Cardiac muscle cell (in vitro differentiated cells and primary cell): ENCODE measurements around the gene TMEM39A. TPM values are rescaled to one million over a fixed set of nuclear protein-coding genes. Genes with fewer than 3 reads are reported as not detected.
A peak's percentile ranks its signal among the peaks of the same experiment; 100 is the strongest.

Source experiments
- DNase-seq, 2 donors: peaks; one replicate each; pipeline versions ENCODE4 v3.0.0 to v3.0.0-alpha.2; 2010 to 2017; ENCODE audit warnings: low read depth in 1 of 2, low spot score in 1 of 2
- H3K27ac ChIP-seq: fragments of 200-600 bp; sonication (generic); 2 replicates; pipeline ENCODE4 v1.5.1; 2016
- H3K27me3 ChIP-seq: fragments of 200-600 bp; sonication (generic); 2 replicates; pipeline ENCODE4 v1.6.0; 2016; ENCODE audit warnings: control low read depth
- H3K36me3 ChIP-seq: fragments of 200-600 bp; sonication (generic); 2 replicates; pipeline ENCODE4 v1.5.1; 2016; ENCODE audit warnings: control low read depth
- H3K4me1 ChIP-seq: fragments of 200-600 bp; sonication (generic); 2 replicates; pipeline ENCODE4 v1.8.1; 2017; ENCODE audit warnings: low read depth, mild to moderate bottlenecking, mixed run types
- H3K4me3 ChIP-seq: fragments of 200-600 bp; sonication (generic); 2 replicates; pipeline ENCODE4 v1.5.1; 2016; ENCODE audit warnings: mild to moderate bottlenecking
- H3K9me3 ChIP-seq: fragments of 200-600 bp; sonication (generic); 2 replicates; pipeline ENCODE4 v1.5.1; 2017; ENCODE audit warnings: low read depth, mild to moderate bottlenecking, control low read depth
- CTCF ChIP-seq: IDR thresholded peaks from 2 replicates; pipeline ENCODE4 v1.5.1; 2012; ENCODE audit warnings: low read depth, mild to moderate bottlenecking, low read length
- polyA plus RNA-seq: library from polyadenylated mRNA; unstranded; fragments of >200 nt; fragmentation: Nextera tagmentation; extraction: Ambion mirVana; gene quantifications from 2 replicates; pipeline ENCODE4 v1.2.1, GENCODE V29; 2016
- total RNA-seq: library from RNA; depleted of rRNA; stranded (reverse); fragments of >200 nt; gene quantifications from 2 replicates; pipeline ENCODE4 v1.2.3, GENCODE V29; 2016

Gene TMEM39A
- total and polyA plus RNA-seq, 2 experiments from 2014 or later = 21.5 to 48.8 TPM

DNA sequence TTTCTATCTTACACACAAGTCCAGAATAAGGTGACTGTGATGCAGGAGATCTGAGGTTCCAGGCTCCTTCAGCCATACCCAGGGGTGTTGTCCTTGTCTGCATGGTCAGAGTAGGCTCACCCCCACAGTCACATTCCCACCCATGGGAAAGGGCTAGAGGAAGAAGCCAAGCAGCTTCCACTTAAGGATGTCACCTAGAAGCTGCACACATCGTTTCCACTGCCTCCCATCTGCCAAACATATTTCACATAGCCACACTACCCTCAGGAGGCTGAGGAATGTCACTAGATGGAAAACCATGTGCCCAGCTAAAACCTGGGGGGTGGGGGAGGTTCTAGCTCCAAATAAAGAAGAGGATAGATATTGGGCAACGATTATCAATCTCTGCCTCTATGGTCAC lies 58.1 kb downstream of the TMEM39A start:
- Histone ChIP-seq H3K27ac (no peak overlapping the region), H3K4me3 (no peak overlapping the region), H3K9me3 (no peaks in the 10 kb centered on the region), H3K36me3 (peaks cover 61% of the 10 kb centered on the region), H3K27me3 (no peaks in the 10 kb centered on the region), H3K4me1 (no peaks in the 10 kb centered on the region)
- peak in 1 of 2 donors; percentile 17 for DNase-seq
- no peak for TF ChIP-seq CTCF

DNA sequence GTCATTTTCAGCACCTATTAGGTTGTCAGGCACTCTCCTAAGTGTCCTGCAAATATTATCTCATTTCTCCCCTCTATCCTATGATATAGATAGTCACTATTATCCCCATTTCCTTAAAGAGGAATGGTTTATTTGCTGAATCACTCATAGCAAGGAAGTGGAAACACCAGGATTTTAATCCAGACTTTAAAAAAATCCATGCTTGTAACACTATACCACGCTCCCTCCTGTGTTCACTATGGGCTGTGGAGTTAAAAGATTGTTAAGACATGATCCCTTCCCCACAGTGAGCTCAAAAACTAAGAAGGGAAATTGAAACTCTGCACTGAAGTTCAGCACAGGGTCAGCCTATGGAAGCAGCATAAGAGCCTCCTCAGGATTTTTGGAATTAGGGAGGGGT lies 60.2 kb downstream of the TMEM39A start:
- Histone ChIP-seq H3K36me3 (peaks cover 67% of the 10 kb centered on the region), H3K27ac (no peak overlapping the region)
- TF ChIP-seq CTCF = no peak

GRCh38 chr3:119402791-119403190 lies 60.6 kb downstream of the TMEM39A start:
- Histone ChIP-seq H3K4me1 (no peaks in the 10 kb centered on the region), H3K9me3 (no peaks in the 10 kb centered on the region), H3K27me3 (no peaks in the 10 kb centered on the region), H3K36me3 (peaks cover 64% of the 10 kb centered on the region), H3K27ac (no peak overlapping the region), H3K4me3 (no peak overlapping the region)
- no peak for TF ChIP-seq CTCF
- no peak for DNase-seq

More for the DNA sequence above, 60.2 kb downstream of the TMEM39A start:
- no peak for DNase-seq
- Histone ChIP-seq H3K27me3 (no peaks in the 10 kb centered on the region), H3K4me1 (no peaks in the 10 kb centered on the region), H3K4me3 (no peak overlapping the region), H3K9me3 (no peaks in the 10 kb centered on the region)

- no peaks in the 10 kb centered on the region for H3K9me3 ChIP-seq
- TF ChIP-seq CTCF = no peak
- H3K4me3 ChIP-seq = no peak overlapping the region
- no peaks in the 10 kb centered on the region for H3K27me3 ChIP-seq
- no peak overlapping the region for H3K27ac ChIP-seq
- H3K4me1 ChIP-seq = no peaks in the 10 kb centered on the region
- H3K36me3 ChIP-seq = peaks cover 66% of the 10 kb centered on the region
- DNase-seq = no peak
Measured at GRCh38 chr3:119401503-119402440, 61.6 kb downstream of the TMEM39A start.

- Histone ChIP-seq H3K9me3 (no peaks in the 10 kb centered on the region), H3K4me3 (no peak overlapping the region), H3K4me1 (no peaks in the 10 kb centered on the region), H3K27me3 (no peaks in the 10 kb centered on the region), H3K27ac (no peak overlapping the region), H3K36me3 (peaks cover 69% of the 10 kb centered on the region)
- TF ChIP-seq CTCF = no peak
- no peak for DNase-seq
Measured at GRCh38 chr3:119401069-119401468, 62.3 kb downstream of the TMEM39A start.
